Panc1 (cell line): ENCODE measurements around the gene DYNC1H1. TPM values are rescaled to one million over a fixed set of nuclear protein-coding genes. Genes with fewer than 3 reads are reported as not detected.

Experiments
- ATAC-seq: fragments of 200-7000 bp; cut with Tn5 transposase; 2 replicates; pipeline ENCODE4 v1.9.1; 2020; ENCODE audit warnings: mild to moderate bottlenecking, moderate library complexity
- BruUV-seq: library from RNA; stranded (reverse); fragments of 400-500 nt; replicated peaks from 2 replicates; lab custom pipeline; 2021; lab: Mats Ljungman, UMichigan
- CTCF ChIA-PET: fragments of 300-600 bp; sonication (Branson Sonifier 250); formaldehyde crosslinking; loops from one replicate; lab custom pipeline; 2022; ENCODE audit warnings: antibody characterized with exemption; lab: Charles Lee
- POLR2A ChIA-PET: fragments of 300-600 bp; sonication (Branson Sonifier 250); formaldehyde crosslinking; loops from one replicate; lab custom pipeline; 2022; ENCODE audit warnings: antibody characterized with exemption; lab: Charles Lee
- DNase-seq: peaks from one replicate; pipeline ENCODE4 v3.0.0-alpha.2; 2010; ENCODE audit warnings: low read depth, low spot score
- H3K27ac ChIP-seq: 2 replicates; pipeline ENCODE4 v1.5.1; 2011; ENCODE audit warnings: mild to moderate bottlenecking, low read length, inconsistent platforms
- H3K27me3 ChIP-seq: fragments of 200-500 bp; sonication (Bioruptor generic); 2 replicates; pipeline ENCODE4 v1.6.0; 2014; ENCODE audit warnings: low read length, inconsistent platforms; ENCODE audit not compliant: control insufficient read depth, insufficient read depth
- H3K36me3 ChIP-seq: fragments of 200-500 bp; sonication (Bioruptor generic); 2 replicates; pipeline ENCODE4 v1.5.1; 2014; ENCODE audit warnings: inconsistent platforms, mild to moderate bottlenecking, low read length, moderate library complexity; ENCODE audit not compliant: control insufficient read depth, insufficient read depth
- H3K4me1 ChIP-seq: 2 replicates; pipeline ENCODE4 v1.5.1; 2011; ENCODE audit warnings: inconsistent platforms, mild to moderate bottlenecking, low read length, moderate library complexity; ENCODE audit not compliant: control insufficient read depth, insufficient read depth
- H3K4me3 ChIP-seq, 2 experiments: 2 replicates each; pipeline ENCODE4 v1.5.1; 2011 to 2012; ENCODE audit warnings: low read depth in 2 of 2, low read length in 2 of 2, mild to moderate bottlenecking in 2 of 2, inconsistent platforms in 1 of 2, moderate library complexity in 1 of 2
- H3K9me3 ChIP-seq: fragments of 200-500 bp; sonication (Bioruptor generic); 2 replicates; pipeline ENCODE4 v1.5.1; 2014; ENCODE audit warnings: low read depth, mild to moderate bottlenecking, inconsistent platforms, low read length, moderate library complexity; ENCODE audit not compliant: control insufficient read depth, insufficient read depth
- POLR2AphosphoS5 ChIP-seq: IDR thresholded peaks from 2 replicates; pipeline ENCODE4 v1.6.1; 2012; ENCODE audit warnings: mild to moderate bottlenecking, low read depth, low read length, moderate library complexity
- SIN3A ChIP-seq: IDR thresholded peaks from 2 replicates; pipeline ENCODE4 v1.6.1; 2012; ENCODE audit warnings: low read depth, mild to moderate bottlenecking, low read length, moderate library complexity, borderline replicate concordance; ENCODE audit not compliant: insufficient read depth
- TCF7L2 ChIP-seq: IDR thresholded peaks from 2 replicates; pipeline ENCODE4 v1.6.1; 2011; ENCODE audit warnings: mild to moderate bottlenecking, low read depth, low read length, inconsistent platforms
- in situ Hi-C: cut with HindIII; loops from 2 replicates; pipeline ENCODE4 v1.10.0; 2016; ENCODE audit warnings: low sequenced_read_pairs, low pct_unique_long_range_greater_than_20kb
- intact Hi-C: fragments of 100-400 bp; cut with micrococcal nuclease; formaldehyde crosslinking; loops from one replicate; pipeline ENCODE4 v1.10.0; 2022; ENCODE audit not compliant: unreplicated experiment
- total RNA-seq: library from RNA; stranded (reverse); gene quantifications from one replicate; pipeline ENCODE4 v1.2.1, GENCODE V29; 2021; ENCODE audit not compliant: unreplicated experiment
- TF ChIP-seq, protein P1 (sequence below), 2 experiments: IDR thresholded peaks; 2 replicates each; pipeline ENCODE4 v1.6.1; 2011 to 2012; ENCODE audit warnings: low read depth in 2 of 2, control low read depth in 1 of 2, low read length in 1 of 2, mild to moderate bottlenecking in 1 of 2, moderate library complexity in 1 of 2; ENCODE audit not compliant: insufficient read depth in 1 of 2
- TF ChIP-seq, protein P2 (sequence below): fragments of 450-650 bp; IDR thresholded peaks from 2 replicates; pipeline ENCODE4 v1.5.1; 2017; ENCODE audit warnings: mild to moderate bottlenecking

The DYNC1H1 gene
- total RNA-seq, 1 experiment from 2014 or later = 382 TPM

DNA sequence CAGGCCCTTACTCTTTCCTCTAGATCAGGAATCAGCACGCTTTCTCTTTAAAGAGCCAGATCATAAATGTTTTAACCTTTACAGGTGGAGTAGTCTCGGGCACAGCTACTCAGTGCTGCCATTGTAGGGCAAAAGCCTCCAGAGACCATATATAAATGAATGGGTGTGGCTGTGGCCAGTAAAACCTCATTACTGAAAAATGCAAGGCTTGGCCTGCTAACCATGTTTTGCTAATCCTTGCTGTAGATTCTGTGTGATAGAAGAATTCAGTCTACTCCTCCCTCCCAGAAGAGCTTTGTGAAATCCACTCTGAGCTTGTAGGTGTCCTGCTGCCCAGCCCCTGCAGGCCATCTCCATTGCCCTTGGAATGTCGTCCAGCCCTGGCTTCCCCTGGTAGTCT lies 64.4 kb downstream of the DYNC1H1 start:
- H3K36me3 ChIP-seq = peaks cover 31% of the 10 kb centered on the region
- no peaks in the 10 kb centered on the region for H3K4me1 ChIP-seq
- ATAC-seq = 0 out of 2 replicates have a peak, but pooled peaks have one; percentile 30
- no peak overlapping the region for H3K4me3 ChIP-seq
- POLR2A ChIA-PET = no interaction called here
- CTCF ChIA-PET = interaction anchor here (0.6 kb wide), 1 partner anchor 219 kb away, joined by 8 read pairs; no protein-coding TSS in a partner anchor
- DNase-seq = no peak
- H3K27ac ChIP-seq = no peak overlapping the region
- H3K27me3 ChIP-seq = no peaks in the 10 kb centered on the region
- intact Hi-C loops (no loop called here), in situ Hi-C loops (no loop called here)
- BruUV-seq = no TSS peak
- no peak for TF ChIP-seq POLR2AphosphoS5
- no peak for TF ChIP-seq TCF7L2
- TF ChIP-seq, protein P1, sequence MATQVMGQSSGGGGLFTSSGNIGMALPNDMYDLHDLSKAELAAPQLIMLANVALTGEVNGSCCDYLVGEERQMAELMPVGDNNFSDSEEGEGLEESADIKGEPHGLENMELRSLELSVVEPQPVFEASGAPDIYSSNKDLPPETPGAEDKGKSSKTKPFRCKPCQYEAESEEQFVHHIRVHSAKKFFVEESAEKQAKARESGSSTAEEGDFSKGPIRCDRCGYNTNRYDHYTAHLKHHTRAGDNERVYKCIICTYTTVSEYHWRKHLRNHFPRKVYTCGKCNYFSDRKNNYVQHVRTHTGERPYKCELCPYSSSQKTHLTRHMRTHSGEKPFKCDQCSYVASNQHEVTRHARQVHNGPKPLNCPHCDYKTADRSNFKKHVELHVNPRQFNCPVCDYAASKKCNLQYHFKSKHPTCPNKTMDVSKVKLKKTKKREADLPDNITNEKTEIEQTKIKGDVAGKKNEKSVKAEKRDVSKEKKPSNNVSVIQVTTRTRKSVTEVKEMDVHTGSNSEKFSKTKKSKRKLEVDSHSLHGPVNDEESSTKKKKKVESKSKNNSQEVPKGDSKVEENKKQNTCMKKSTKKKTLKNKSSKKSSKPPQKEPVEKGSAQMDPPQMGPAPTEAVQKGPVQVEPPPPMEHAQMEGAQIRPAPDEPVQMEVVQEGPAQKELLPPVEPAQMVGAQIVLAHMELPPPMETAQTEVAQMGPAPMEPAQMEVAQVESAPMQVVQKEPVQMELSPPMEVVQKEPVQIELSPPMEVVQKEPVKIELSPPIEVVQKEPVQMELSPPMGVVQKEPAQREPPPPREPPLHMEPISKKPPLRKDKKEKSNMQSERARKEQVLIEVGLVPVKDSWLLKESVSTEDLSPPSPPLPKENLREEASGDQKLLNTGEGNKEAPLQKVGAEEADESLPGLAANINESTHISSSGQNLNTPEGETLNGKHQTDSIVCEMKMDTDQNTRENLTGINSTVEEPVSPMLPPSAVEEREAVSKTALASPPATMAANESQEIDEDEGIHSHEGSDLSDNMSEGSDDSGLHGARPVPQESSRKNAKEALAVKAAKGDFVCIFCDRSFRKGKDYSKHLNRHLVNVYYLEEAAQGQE (IDR thresholded peaks at IDR 0.05; ENCODE audit: insufficient read depth in 1 of 2, low read depth in 2 of 2, low read length in 1 of 2) = no peak
- TF ChIP-seq SIN3A = no peak
- no peaks in the 10 kb centered on the region for H3K9me3 ChIP-seq

DNA sequence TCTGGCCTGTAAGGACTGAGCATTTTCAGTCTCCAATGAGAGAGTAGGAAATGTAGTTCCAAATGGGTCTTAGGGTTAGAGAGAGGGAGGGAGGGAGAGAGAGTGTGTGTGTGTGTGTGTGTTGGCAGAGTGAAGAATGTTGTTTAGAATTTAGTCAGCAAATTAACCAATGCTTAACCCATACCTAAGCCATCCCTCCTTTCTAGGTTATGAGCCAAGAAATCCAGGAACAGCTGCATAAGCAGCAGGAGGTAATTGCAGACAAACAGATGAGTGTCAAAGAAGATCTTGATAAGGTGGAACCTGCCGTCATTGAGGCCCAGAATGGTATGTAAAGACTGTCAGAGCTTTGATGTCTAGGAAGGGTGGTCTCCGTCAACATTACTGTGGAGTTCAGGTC lies 65.6 kb downstream of the DYNC1H1 start:
- Histone ChIP-seq H3K27ac (no peak overlapping the region), H3K4me1 (no peaks in the 10 kb centered on the region), H3K4me3 (no peak overlapping the region), H3K27me3 (no peaks in the 10 kb centered on the region), H3K36me3 (peaks cover 27% of the 10 kb centered on the region), H3K9me3 (no peaks in the 10 kb centered on the region)
- in situ Hi-C loops = no loop called here
- no peak for ATAC-seq
- ChIA-PET CTCF (no interaction called here), POLR2A (no interaction called here)
- TF ChIP-seq, protein P2, sequence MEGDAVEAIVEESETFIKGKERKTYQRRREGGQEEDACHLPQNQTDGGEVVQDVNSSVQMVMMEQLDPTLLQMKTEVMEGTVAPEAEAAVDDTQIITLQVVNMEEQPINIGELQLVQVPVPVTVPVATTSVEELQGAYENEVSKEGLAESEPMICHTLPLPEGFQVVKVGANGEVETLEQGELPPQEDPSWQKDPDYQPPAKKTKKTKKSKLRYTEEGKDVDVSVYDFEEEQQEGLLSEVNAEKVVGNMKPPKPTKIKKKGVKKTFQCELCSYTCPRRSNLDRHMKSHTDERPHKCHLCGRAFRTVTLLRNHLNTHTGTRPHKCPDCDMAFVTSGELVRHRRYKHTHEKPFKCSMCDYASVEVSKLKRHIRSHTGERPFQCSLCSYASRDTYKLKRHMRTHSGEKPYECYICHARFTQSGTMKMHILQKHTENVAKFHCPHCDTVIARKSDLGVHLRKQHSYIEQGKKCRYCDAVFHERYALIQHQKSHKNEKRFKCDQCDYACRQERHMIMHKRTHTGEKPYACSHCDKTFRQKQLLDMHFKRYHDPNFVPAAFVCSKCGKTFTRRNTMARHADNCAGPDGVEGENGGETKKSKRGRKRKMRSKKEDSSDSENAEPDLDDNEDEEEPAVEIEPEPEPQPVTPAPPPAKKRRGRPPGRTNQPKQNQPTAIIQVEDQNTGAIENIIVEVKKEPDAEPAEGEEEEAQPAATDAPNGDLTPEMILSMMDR = no peak
- no peak for TF ChIP-seq TCF7L2
- TF ChIP-seq, protein P1 (IDR thresholded peaks at IDR 0.05; ENCODE audit: insufficient read depth in 1 of 2, low read depth in 2 of 2, low read length in 1 of 2) = no peak
- no peak for TF ChIP-seq POLR2AphosphoS5
- TF ChIP-seq SIN3A = no peak
- intact Hi-C loops = no loop called here
- no peak for DNase-seq
- BruUV-seq = no TSS peak
